Naive B cell (primary cell): ENCODE measurements around the gene BTF3. TPM values are rescaled to one million over a fixed set of nuclear protein-coding genes. Genes with fewer than 3 reads are reported as not detected.

Source experiments
- ATAC-seq, 2 donors: fragments of 150-1000 bp; cut with Tn5 transposase; 2 replicates each; pipeline ENCODE4 v1.10.0; 2021; ENCODE audit warnings: low read depth in 2 of 2, mild to moderate bottlenecking in 2 of 2, moderate library complexity in 2 of 2
- DNase-seq: peaks from one replicate; pipeline ENCODE4 v3.0.0; 2022
- H3K27ac Mint-ChIP-seq, 6 donors: one replicate each; pipeline ENCODE4 v1.8.0; 2020 to 2022; ENCODE audit warnings: mild to moderate bottlenecking in 6 of 6, mixed read lengths in 6 of 6, moderate library complexity in 5 of 6, inconsistent platforms in 2 of 6
- H3K27me3 Mint-ChIP-seq, 3 donors: one replicate each; pipeline ENCODE4 v1.8.0; 2021 to 2022; ENCODE audit warnings: mixed read lengths in 3 of 3, mild to moderate bottlenecking in 1 of 3
- H3K36me3 Mint-ChIP-seq, 2 donors: one replicate each; pipeline ENCODE4 v1.8.0; 2020 to 2022; ENCODE audit warnings: mixed read lengths in 2 of 2, inconsistent platforms in 1 of 2, mild to moderate bottlenecking in 1 of 2
- H3K4me1 Mint-ChIP-seq, 3 donors: one replicate each; pipeline ENCODE4 v1.8.0; 2020 to 2022; ENCODE audit warnings: mixed read lengths in 3 of 3, inconsistent platforms in 1 of 3, mild to moderate bottlenecking in 1 of 3, moderate library complexity in 1 of 3
- H3K4me3 Mint-ChIP-seq, 8 donors: one replicate each; pipeline ENCODE4 v1.8.0; 2020 to 2022; ENCODE audit warnings: mild to moderate bottlenecking in 8 of 8, mixed read lengths in 8 of 8, moderate library complexity in 8 of 8, inconsistent platforms in 2 of 8
- H3K9me3 Mint-ChIP-seq, 7 donors: one replicate each; pipeline ENCODE4 v1.8.0; 2020 to 2022; ENCODE audit warnings: mixed read lengths in 7 of 7, mild to moderate bottlenecking in 5 of 7, inconsistent platforms in 2 of 7, moderate library complexity in 1 of 7
- polyA plus RNA-seq, 6 donors: library from polyadenylated mRNA; unstranded; fragments of 300-500 nt; fragmentation: Illumina TruSeq; gene quantifications; one replicate each; pipeline ENCODE4 v1.2.3, GENCODE V29; 2021; ENCODE audit warnings: low read depth in 6 of 6

The BTF3 gene
- polyA plus RNA-seq, 6 donors from 2014 or later: 610 to 801 (median 671) TPM

- H3K4me3 Mint-ChIP-seq: peak overlapping the region in 1 of 8 donors; percentile 58
- H3K27me3 Mint-ChIP-seq: peaks cover 30 to 56% (median 50%) of the 10 kb centered on the region in 3 donors
- no peak for ATAC-seq
- H3K4me1 Mint-ChIP-seq: no peaks in the 10 kb centered on the region
- H3K9me3 Mint-ChIP-seq: no peaks in the 10 kb centered on the region
- no peaks in the 10 kb centered on the region for H3K36me3 Mint-ChIP-seq
- no peak for DNase-seq
- H3K27ac Mint-ChIP-seq: no peak overlapping the region
These were observed 42.0 kb downstream of the BTF3 start for GRCh38 chr5:73540192-73540591.

- no peaks in the 10 kb centered on the region for H3K9me3 Mint-ChIP-seq
- H3K4me3 Mint-ChIP-seq: no peak overlapping the region
- no peaks in the 10 kb centered on the region for H3K36me3 Mint-ChIP-seq
- ATAC-seq (no peak), DNase-seq (no peak)
- no peak overlapping the region for H3K27ac Mint-ChIP-seq
- H3K4me1 Mint-ChIP-seq: no peaks in the 10 kb centered on the region
- H3K27me3 Mint-ChIP-seq: peaks cover 34 to 51% (median 49%) of the 10 kb centered on the region in 3 donors
These were observed 43.8 kb downstream of the BTF3 start for GRCh38 chr5:73542020-73542419.

- Mint-ChIP-seq H3K9me3 (no peaks in the 10 kb centered on the region), H3K27ac (peak overlapping the region in 1 of 6 donors; percentile 36), H3K4me3 (no peak overlapping the region), H3K4me1 (no peaks in the 10 kb centered on the region), H3K36me3 (no peaks in the 10 kb centered on the region), H3K27me3 (peaks cover 33 to 48% (median 48%) of the 10 kb centered on the region in 3 donors)
- DNase-seq (no peak), ATAC-seq (no peak)
These were observed 46.5 kb downstream of the BTF3 start for GRCh38 chr5:73544429-73545402.

GRCh38 chr5:73545403-73545779 lies 47.1 kb downstream of the BTF3 start:
- no peak overlapping the region for H3K4me3 Mint-ChIP-seq
- H3K27ac Mint-ChIP-seq: peak overlapping the region in 1 of 6 donors; percentile 36
- no peaks in the 10 kb centered on the region for H3K4me1 Mint-ChIP-seq
- H3K9me3 Mint-ChIP-seq: no peaks in the 10 kb centered on the region
- no peak for ATAC-seq
- H3K27me3 Mint-ChIP-seq: peaks cover 26 to 42% (median 41%) of the 10 kb centered on the region in 3 donors
- no peak for DNase-seq
- H3K36me3 Mint-ChIP-seq: no peaks in the 10 kb centered on the region

GRCh38 chr5:73550016-73550415 lies 51.8 kb downstream of the BTF3 start:
- ATAC-seq: no peak
- Mint-ChIP-seq H3K9me3 (no peaks in the 10 kb centered on the region), H3K27ac (peak overlapping the region in 1 of 6 donors; percentile 54)

GRCh38 chr5:73552642-73553041 lies 54.4 kb downstream of the BTF3 start:
- Mint-ChIP-seq H3K27me3 (no peaks in the 10 kb centered on the region), H3K27ac (no peak overlapping the region)
- ATAC-seq: no peak

More at GRCh38 chr5:73550016-73550415, 51.8 kb downstream of the BTF3 start:
- peaks cover 5 to 7% (median 5%) of the 10 kb centered on the region in 3 donors for H3K27me3 Mint-ChIP-seq
- H3K4me1 Mint-ChIP-seq: no peaks in the 10 kb centered on the region
- DNase-seq: no peak
- H3K4me3 Mint-ChIP-seq: no peak overlapping the region
- peaks cover 0 to 11% of the 10 kb centered on the region in 2 donors for H3K36me3 Mint-ChIP-seq

More at GRCh38 chr5:73552642-73553041, 54.4 kb downstream of the BTF3 start:
- Mint-ChIP-seq H3K9me3 (no peaks in the 10 kb centered on the region), H3K4me3 (no peak overlapping the region), H3K4me1 (no peaks in the 10 kb centered on the region), H3K36me3 (peaks cover 0 to 18% of the 10 kb centered on the region in 2 donors)
- no peak for DNase-seq

Other genes starting within 250 kb of the BTF3 start
- not detected for gene FOXD1, start 49.7 kb upstream of the BTF3 start, polyA plus RNA-seq
- gene ANKRA2, start 67.2 kb downstream of the BTF3 start, polyA plus RNA-seq: 10 to 100 TPM; 21.1 to 34.4 (median 26.3) TPM
- gene UTP15, start 67.3 kb downstream of the BTF3 start, polyA plus RNA-seq: 10 to 100 TPM in 2 of 6 donors, 1 to 10 TPM in 4; 6.2 to 13.3 (median 8.0) TPM
- gene ARHGEF28, start 127.8 kb downstream of the BTF3 start, polyA plus RNA-seq: not detected